GM19023 (cell line): Measurements from ENCODE around the gene RNF20.
"Not testable (repeated sequence)": the region's sequence is repeated elsewhere in the genome, so short reads cannot be mapped to it uniquely, and the experiment has no call there.

Experiments used
- ATAC-seq: cut with Tn5 transposase; IDR thresholded peaks from one replicate; pipeline ENCODE4 v1.9.1; 2021; ENCODE audit warnings: mild to moderate bottlenecking, moderate library complexity; ENCODE audit not compliant: unreplicated experiment

RNF20 gene

GRCh38 chr9:101587332-101588043, 53.8 kb downstream of the RNF20 start:
- ATAC-seq = no peak

GRCh38 chr9:101590074-101590473, 56.4 kb downstream of the RNF20 start:
- not testable (repeated sequence) for ATAC-seq

GRCh38 chr9:101590901-101591300, 57.2 kb downstream of the RNF20 start:
- ATAC-seq = no peak

- ATAC-seq = no peak
These were observed 58.3 kb downstream of the RNF20 start for GRCh38 chr9:101591787-101592446.

GRCh38 chr9:101592788-101593187, 59.1 kb downstream of the RNF20 start:
- ATAC-seq = no peak

GRCh38 chr9:101593345-101593744, 59.7 kb downstream of the RNF20 start:
- ATAC-seq = no peak

GRCh38 chr9:101594796-101595195, 61.1 kb downstream of the RNF20 start, which contains the start of gene PPP3R2:
Gene PPP3R2 (minus strand): TSS chr9:101594969. CDS start chr9:101594921, 48 bp downstream.
- ATAC-seq = no peak

GRCh38 chr9:101601904-101602765, 68.5 kb downstream of the RNF20 start:
- no peak for ATAC-seq

- ATAC-seq = no peak
These were observed 70.6 kb downstream of the RNF20 start for GRCh38 chr9:101604296-101604695.

- no peak for ATAC-seq
These were observed 71.9 kb downstream of the RNF20 start for GRCh38 chr9:101605547-101605946.
